HG03469 (cell line): ENCODE data around the gene ENG.

Experiments used
- ATAC-seq: cut with Tn5 transposase; IDR thresholded peaks from one replicate; pipeline ENCODE4 v1.9.1; 2021; ENCODE audit warnings: mild to moderate bottlenecking, moderate library complexity, moderate number of reproducible peaks; ENCODE audit not compliant: unreplicated experiment

The ENG gene

GRCh38 chr9:127815512-127816361 lies 38.7 kb downstream of the ENG start:
- no peak for ATAC-seq

GRCh38 chr9:127814619-127815511 lies 39.6 kb downstream of the ENG start:
- ATAC-seq = no peak

GRCh38 chr9:127813686-127814226 lies 40.7 kb downstream of the ENG start:
- no peak for ATAC-seq

- no peak for ATAC-seq
These were observed 41.4 kb downstream of the ENG start for GRCh38 chr9:127812936-127813675.

GRCh38 chr9:127812011-127812410 lies 42.4 kb downstream of the ENG start:
- ATAC-seq = no peak

- ATAC-seq = no peak
These were observed 43.9 kb downstream of the ENG start for GRCh38 chr9:127810378-127811187.

- no peak for ATAC-seq
These were observed 44.7 kb downstream of the ENG start for GRCh38 chr9:127809540-127810377.

- ATAC-seq = no peak
These were observed 45.4 kb downstream of the ENG start for GRCh38 chr9:127809002-127809539.

GRCh38 chr9:127808347-127809001 lies 46.0 kb downstream of the ENG start:
- no peak for ATAC-seq

- no peak for ATAC-seq
These were observed 47.6 kb downstream of the ENG start for GRCh38 chr9:127806871-127807270.

GRCh38 chr9:127805620-127806019 lies 48.8 kb downstream of the ENG start:
- ATAC-seq = no peak

- ATAC-seq = no peak
These were observed 50.7 kb downstream of the ENG start for GRCh38 chr9:127803507-127804352.

GRCh38 chr9:127802576-127803443 lies 51.6 kb downstream of the ENG start, which contains the start of gene FPGS:
Gene FPGS (plus strand): TSS chr9:127802882. CDS start chr9:127802925, 43 bp downstream.
- ATAC-seq = peak; percentile 52

GRCh38 chr9:127801955-127802575 lies 52.4 kb downstream of the ENG start:
- no peak for ATAC-seq

- ATAC-seq = no peak
These were observed 57.5 kb downstream of the ENG start for GRCh38 chr9:127796852-127797370.
